Measurements from ENCODE around the gene HTT. TPM values are rescaled to one million over a fixed set of nuclear protein-coding genes. Genes with fewer than 3 reads are reported as not detected.

HTT gene
- total and polyA plus RNA-seq, 10 of the 15 experiments (the other 5 are each of a cell fraction or from before 2014, with no cell fraction given): 3.3 to 113 (median 43.3) TPM

- TF ChIP-seq USF2 (IDR thresholded peaks at IDR 0.05; ENCODE audit: borderline replicate concordance, low read depth, low read length) (no peak), CREM (IDR thresholded peaks at IDR 0.05; ENCODE audit: low read depth) (no peak), SMAD1 (IDR thresholded peaks at IDR 0.05; ENCODE audit: low read depth, partially characterized antibody) (no peak)
Measured at GRCh38 chr4:3254302-3255131, 180.0 kb downstream of the HTT start (continued).

GRCh38 chr4:3255611-3256186 lies 181.2 kb downstream of the HTT start:
- no TSS peak for BruUV-seq (replicated peaks)
- ATAC-seq (no peak), DNase-seq (ENCODE audit: low read depth, low spot score) (no peak), FAIRE-seq (no peak)
- no peak overlapping the region for H3K27ac ChIP-seq (ENCODE audit: control insufficient read depth, insufficient read depth)
- ChIA-PET CTCF (no interaction called here), SMC1A (ENCODE audit: uncharacterized antibody, unreplicated experiment) (no interaction called here), POLR2A (no interaction called here), RAD21 (ENCODE audit: unreplicated experiment) (no interaction called here)
- in situ Hi-C loops (cut with MboI): no loop called here
- peaks cover 3% of the 10 kb centered on the region; the same call in 1 of the 2 replicates for H3K4me1 ChIP-seq (ENCODE audit: control insufficient read depth, insufficient read depth, low read length)
- no peaks in the 10 kb centered on the region for H3K79me2 ChIP-seq (ENCODE audit: control insufficient read depth, insufficient read depth, low read length)
- H3K9ac ChIP-seq (ENCODE audit: control insufficient read depth, insufficient read depth, low read length): no peak overlapping the region
- H3K4me2 ChIP-seq (ENCODE audit: control insufficient read depth, insufficient read depth): no peak overlapping the region
- no peak for TF ChIP-seq NR2C1 (IDR thresholded peaks at IDR 0.05)
- no peak for TF ChIP-seq BHLHE40 (IDR thresholded peaks at IDR 0.05; ENCODE audit: borderline replicate concordance in 1 of 2, low read depth in 2 of 2, low read length in 1 of 2)
- no peak for TF ChIP-seq REST (IDR thresholded peaks at IDR 0.05; ENCODE audit: low read depth, low read length)
- TF ChIP-seq E2F4 (IDR thresholded peaks at IDR 0.05; ENCODE audit: low read depth, low read length): no peak
- TF ChIP-seq ZNF217 (IDR thresholded peaks at IDR 0.05): no peak
- no peak for TF ChIP-seq JUNB (IDR thresholded peaks at IDR 0.05)
- TF ChIP-seq MEF2A (IDR thresholded peaks at IDR 0.05; ENCODE audit: insufficient read depth, low read depth, low read length): no peak
- TF ChIP-seq CEBPB (IDR thresholded peaks at IDR 0.05; ENCODE audit: borderline replicate concordance in 1 of 2, low read depth in 2 of 2, low read length in 2 of 2): no peak
- TF ChIP-seq NRF1 (conservative IDR thresholded peaks at IDR 0.05; ENCODE audit: low read depth, low read length): no peak
- no peak for TF ChIP-seq SREBF2 (IDR thresholded peaks at IDR 0.05; ENCODE audit: low read length)
- TF ChIP-seq ZNF24 (IDR thresholded peaks at IDR 0.05): no peak
- TF ChIP-seq STAT1 (conservative IDR thresholded peaks at IDR 0.05): no peak
- no peak for TF ChIP-seq CREB1 (IDR thresholded peaks at IDR 0.05; ENCODE audit: low read depth)
- 89% methylated on average over 32 of the region's 36 CpGs for WGBS (ENCODE audit: insufficient coverage, insufficient replicate concordance, low lambda C conversion rate, missing lambda C conversion rate)
- H3K36me3 ChIP-seq (ENCODE audit: control insufficient read depth in 2 of 2, insufficient read depth in 2 of 2, low read length in 1 of 2): no peaks in the 10 kb centered on the region
- H2AFZ ChIP-seq (ENCODE audit: control insufficient read depth, low read depth, low read length): no peak overlapping the region
- no peaks in the 10 kb centered on the region for H3K27me3 ChIP-seq (replicated peaks in 1 of 2; ENCODE audit: control insufficient read depth in 2 of 2, insufficient read depth in 2 of 2, low read length in 1 of 2)
- H4K20me1 ChIP-seq (ENCODE audit: control insufficient read depth, insufficient read depth): no peaks in the 10 kb centered on the region
- no peak overlapping the region for H3K4me3 ChIP-seq
- no peaks in the 10 kb centered on the region for H3K9me3 ChIP-seq (replicated peaks; ENCODE audit: control insufficient read depth, insufficient read depth, low read length)
- intact Hi-C loops (cut with micrococcal nuclease; ENCODE audit: unreplicated experiment): no loop called here

All from GM12878 (cell line).